Stimulated activated naive CD4-positive, alpha-beta T cell (primary cell): ENCODE measurements around the gene EPN1.

Source experiments
- DNase-seq, 6 experiments: peaks; one replicate each; lab custom pipeline; 2025; lab: John Stamatoyannopoulos, UW

EPN1 gene

GRCh38 chr19:55679343-55680257 lies 4.6 kb downstream of the EPN1 start:
- no peak for DNase-seq

- DNase-seq: no peak
These were observed 5.5 kb downstream of the EPN1 start for GRCh38 chr19:55680339-55681130.

GRCh38 chr19:55681131-55682092 lies 6.4 kb downstream of the EPN1 start:
- DNase-seq: no peak

GRCh38 chr19:55683449-55684261 lies 8.6 kb downstream of the EPN1 start:
- no peak for DNase-seq

GRCh38 chr19:55684946-55685681 lies 10.1 kb downstream of the EPN1 start:
- DNase-seq: no peak

- DNase-seq: no peak
These were observed 10.8 kb downstream of the EPN1 start for GRCh38 chr19:55685776-55686175.

- DNase-seq: no peak
These were observed 11.5 kb downstream of the EPN1 start for GRCh38 chr19:55686311-55687050.

- DNase-seq: no peak
These were observed 12.5 kb downstream of the EPN1 start for GRCh38 chr19:55687281-55688201.

- DNase-seq: no peak
These were observed 13.6 kb downstream of the EPN1 start for GRCh38 chr19:55688422-55689218.

GRCh38 chr19:55689411-55690108 lies 14.5 kb downstream of the EPN1 start:
- DNase-seq: no peak

- DNase-seq: no peak
These were observed 15.2 kb downstream of the EPN1 start for GRCh38 chr19:55690109-55690768.

GRCh38 chr19:55690769-55691545 lies 15.9 kb downstream of the EPN1 start:
- no peak for DNase-seq

- DNase-seq: no peak
These were observed 16.8 kb downstream of the EPN1 start for GRCh38 chr19:55691561-55692481.

- DNase-seq: no peak
These were observed 17.7 kb downstream of the EPN1 start for GRCh38 chr19:55692681-55693081.
